C4-2B (cell line): ENCODE results near the gene CALML5.
"Not testable (repeated sequence)": the region's sequence is repeated elsewhere in the genome, so short reads cannot be mapped to it uniquely, and the experiment has no call there.

Source experiments
- H3K27ac ChIP-seq: fragments of 450-650 bp; 2 replicates; pipeline ENCODE4 v1.5.1; 2017
- CTCF ChIP-seq: fragments of 450-650 bp; conservative IDR thresholded peaks from 2 replicates; pipeline ENCODE4 v1.5.1; 2017; ENCODE audit warnings: mild to moderate bottlenecking
- ZFX ChIP-seq: fragments of 450-650 bp; IDR thresholded peaks from 2 replicates; pipeline ENCODE4 v1.6.1; 2017

CALML5 gene

GRCh38 chr10:5479481-5480161 lies 19.7 kb downstream of the CALML5 start:
- no peak overlapping the region for H3K27ac ChIP-seq
- TF ChIP-seq CTCF: no peak
- TF ChIP-seq ZFX: no peak

GRCh38 chr10:5478694-5479305 lies 20.6 kb downstream of the CALML5 start:
- no peak overlapping the region for H3K27ac ChIP-seq
- TF ChIP-seq CTCF: no peak
- no peak for TF ChIP-seq ZFX

GRCh38 chr10:5477948-5478693 lies 21.2 kb downstream of the CALML5 start:
- no peak overlapping the region for H3K27ac ChIP-seq
- TF ChIP-seq ZFX (no peak), CTCF (no peak)

- H3K27ac ChIP-seq: no peak overlapping the region
- TF ChIP-seq CTCF (no peak), ZFX (no peak)
Observed at GRCh38 chr10:5476918-5477525, 22.3 kb downstream of the CALML5 start.

GRCh38 chr10:5475974-5476807 lies 23.2 kb downstream of the CALML5 start:
- H3K27ac ChIP-seq: not testable (repeated sequence)

GRCh38 chr10:5475088-5475487 lies 24.3 kb downstream of the CALML5 start:
- not testable (repeated sequence) for H3K27ac ChIP-seq

- not testable (repeated sequence) for H3K27ac ChIP-seq
Observed at GRCh38 chr10:5474642-5475041, 24.7 kb downstream of the CALML5 start.

GRCh38 chr10:5470062-5470751 lies 29.2 kb downstream of the CALML5 start:
- TF ChIP-seq ZFX: no peak
- no peak for TF ChIP-seq CTCF
- H3K27ac ChIP-seq: no peak overlapping the region
